ENCODE results near the gene IFT22.

DNA sequence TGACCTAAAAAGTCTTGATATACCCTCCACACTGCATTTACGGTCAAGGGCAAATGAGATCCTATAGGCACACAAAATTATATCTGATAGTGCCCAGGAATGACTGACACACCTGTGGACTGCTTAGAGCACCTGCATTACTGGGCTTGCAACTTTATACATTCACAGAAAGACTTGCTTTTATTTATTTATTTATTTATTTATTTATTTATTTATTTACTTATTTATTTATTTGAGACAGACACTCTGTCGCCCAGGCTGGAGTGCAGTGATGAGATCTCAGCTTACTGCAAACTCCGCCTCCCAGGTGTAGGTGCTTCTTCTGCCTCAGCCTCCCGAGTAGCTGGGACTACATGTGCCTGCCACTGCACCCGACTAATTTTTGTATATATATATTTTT, 6.5 kb upstream of the IFT22 start:
- no peak for TF ChIP-seq SUZ12 (IDR thresholded peaks at IDR 0.05; ENCODE audit: extremely low read depth, insufficient read depth, insufficient read length)
- no peak for TF ChIP-seq YY1 (IDR thresholded peaks at IDR 0.05; ENCODE audit: insufficient read depth, insufficient read length)
